GM10266 (cell line): ENCODE results near the gene KRTAP4-16.
"Not testable (repeated sequence)": the region's sequence is repeated elsewhere in the genome, so short reads cannot be mapped to it uniquely, and the experiment has no call there.

Experiments used
- DNase-seq: peaks from one replicate; pipeline ENCODE4 v3.0.0; 2012; ENCODE audit errors: extremely low spot score
- TF ChIP-seq, protein P1 (sequence below): IDR thresholded peaks from 2 replicates; pipeline ENCODE4 v1.5.1; 2012; ENCODE audit warnings: mild to moderate bottlenecking, low read depth; ENCODE audit not compliant: control insufficient read depth, insufficient read depth; ENCODE audit errors: missing control alignments

KRTAP4-16 gene

DNA sequence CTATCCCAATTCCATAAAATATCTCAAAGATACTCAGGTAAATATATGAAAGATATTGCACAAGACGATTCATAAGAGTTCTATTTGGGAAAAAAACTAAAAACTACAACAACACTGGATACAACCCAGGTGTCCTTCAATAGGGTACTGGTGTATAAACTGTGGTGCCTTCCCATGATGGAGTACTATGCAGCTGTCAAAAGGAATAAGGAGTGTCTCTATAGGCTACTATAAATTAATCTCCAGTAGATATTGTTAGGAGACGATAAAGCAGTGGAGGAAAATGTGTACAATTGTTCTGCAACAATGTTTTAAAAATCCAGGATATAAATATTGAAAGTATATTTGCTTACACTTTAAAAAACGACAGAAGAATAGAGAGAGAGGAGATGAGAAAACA lies 24.4 kb upstream of the KRTAP4-16 start:
- no peak for DNase-seq
- TF ChIP-seq, protein P1, sequence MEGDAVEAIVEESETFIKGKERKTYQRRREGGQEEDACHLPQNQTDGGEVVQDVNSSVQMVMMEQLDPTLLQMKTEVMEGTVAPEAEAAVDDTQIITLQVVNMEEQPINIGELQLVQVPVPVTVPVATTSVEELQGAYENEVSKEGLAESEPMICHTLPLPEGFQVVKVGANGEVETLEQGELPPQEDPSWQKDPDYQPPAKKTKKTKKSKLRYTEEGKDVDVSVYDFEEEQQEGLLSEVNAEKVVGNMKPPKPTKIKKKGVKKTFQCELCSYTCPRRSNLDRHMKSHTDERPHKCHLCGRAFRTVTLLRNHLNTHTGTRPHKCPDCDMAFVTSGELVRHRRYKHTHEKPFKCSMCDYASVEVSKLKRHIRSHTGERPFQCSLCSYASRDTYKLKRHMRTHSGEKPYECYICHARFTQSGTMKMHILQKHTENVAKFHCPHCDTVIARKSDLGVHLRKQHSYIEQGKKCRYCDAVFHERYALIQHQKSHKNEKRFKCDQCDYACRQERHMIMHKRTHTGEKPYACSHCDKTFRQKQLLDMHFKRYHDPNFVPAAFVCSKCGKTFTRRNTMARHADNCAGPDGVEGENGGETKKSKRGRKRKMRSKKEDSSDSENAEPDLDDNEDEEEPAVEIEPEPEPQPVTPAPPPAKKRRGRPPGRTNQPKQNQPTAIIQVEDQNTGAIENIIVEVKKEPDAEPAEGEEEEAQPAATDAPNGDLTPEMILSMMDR, result no peak

- DNase-seq, result no peak
- TF ChIP-seq, protein P1, result no peak
These were observed 23.1 kb upstream of the KRTAP4-16 start for GRCh38 chr17:41125064-41125463.

GRCh38 chr17:41123991-41124371 lies 22.0 kb upstream of the KRTAP4-16 start, which contains the start of gene KRTAP4-12:
Gene KRTAP4-12, minus strand, starts transcription at chr17:41124182. Its CDS starts 60 bp downstream, at chr17:41124122.
- DNase-seq, result not testable (repeated sequence)

- DNase-seq, result not testable (repeated sequence)
These were observed 21.4 kb upstream of the KRTAP4-16 start for GRCh38 chr17:41123292-41123990.

GRCh38 chr17:41121742-41122141 lies 19.7 kb upstream of the KRTAP4-16 start:
- TF ChIP-seq, protein P1, result no peak
- no peak for DNase-seq

GRCh38 chr17:41119696-41120690 lies 18.0 kb upstream of the KRTAP4-16 start:
- DNase-seq, result not testable (repeated sequence)

DNA sequence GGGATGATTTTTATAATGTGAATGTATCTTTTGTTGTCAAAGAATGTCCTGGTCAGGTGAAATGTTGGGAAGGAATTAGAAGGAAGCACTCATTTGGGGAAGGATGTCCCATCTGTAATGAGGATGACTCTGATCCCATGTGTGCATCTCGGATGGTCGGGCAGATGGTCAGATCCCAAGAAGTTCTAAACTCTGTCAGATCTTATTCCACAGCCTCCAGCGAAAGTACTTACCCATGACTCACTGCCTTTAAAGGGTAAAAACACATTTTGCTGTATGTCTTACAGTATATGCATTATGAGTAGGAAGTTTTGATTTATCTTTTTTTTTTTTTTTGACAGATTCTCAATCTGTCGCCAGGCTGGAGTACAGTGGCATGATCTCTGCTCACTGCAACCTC lies 16.7 kb upstream of the KRTAP4-16 start:
- DNase-seq, result no peak
- TF ChIP-seq, protein P1, result no peak

DNA sequence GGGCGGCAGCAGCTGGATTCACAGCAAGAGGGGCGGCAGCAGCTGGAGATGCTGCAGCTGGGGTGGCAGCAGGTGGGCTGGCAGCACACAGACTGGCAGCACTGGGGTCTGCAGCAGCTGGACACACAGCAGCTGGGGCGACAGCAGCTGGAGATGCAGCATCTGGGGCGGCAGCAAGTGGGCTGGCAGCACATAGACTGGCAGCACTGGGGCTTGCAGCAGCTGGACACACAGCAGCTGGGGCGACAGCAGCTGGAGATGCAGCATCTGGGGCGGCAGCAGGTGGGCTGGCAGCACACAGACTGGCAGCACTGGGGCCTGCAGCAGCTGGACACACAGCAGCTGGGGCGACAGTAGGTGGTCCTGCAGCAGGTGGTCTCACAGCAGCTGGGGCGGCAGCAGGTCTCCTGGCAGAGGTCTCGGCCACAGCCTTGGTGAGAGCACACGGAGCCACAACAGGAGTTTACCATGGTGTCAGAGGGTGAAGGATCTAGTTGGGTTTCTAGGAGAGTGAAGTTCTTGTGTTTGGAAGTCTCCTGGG lies 15.9 kb upstream of the KRTAP4-16 start, which contains the start of gene KRTAP4-11:
Gene KRTAP4-11 (minus strand): TSS at position 528 of the 541 bp plus-strand sequence. CDS start 58 bp downstream, at position 470.
- not testable (repeated sequence) for DNase-seq

DNA sequence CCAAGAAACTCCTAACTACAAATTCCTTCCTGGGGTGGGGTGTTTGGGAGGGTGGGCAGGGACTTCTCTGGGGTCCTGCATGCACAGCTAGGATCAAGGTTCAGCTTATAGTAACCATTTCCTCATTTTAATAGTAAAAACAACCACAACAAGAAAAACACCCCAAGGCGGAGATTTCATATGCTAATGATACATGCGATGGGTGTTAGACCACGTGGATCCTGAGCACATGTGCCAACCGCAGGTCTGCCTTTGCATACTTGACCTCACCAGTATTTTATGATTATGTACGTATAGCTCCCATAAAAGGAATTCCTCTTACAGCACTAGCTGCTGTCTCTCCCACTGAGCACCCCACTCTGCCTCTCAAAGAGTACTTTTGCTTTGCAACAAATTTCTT lies 14.3 kb upstream of the KRTAP4-16 start:
- TF ChIP-seq, protein P1, result no peak
- no peak for DNase-seq
